ENCODE data around the gene TEX30.
"Not testable (repeated sequence)": the region's sequence is repeated elsewhere in the genome, so short reads cannot be mapped to it uniquely, and the experiment has no call there.

TEX30 gene

DNA sequence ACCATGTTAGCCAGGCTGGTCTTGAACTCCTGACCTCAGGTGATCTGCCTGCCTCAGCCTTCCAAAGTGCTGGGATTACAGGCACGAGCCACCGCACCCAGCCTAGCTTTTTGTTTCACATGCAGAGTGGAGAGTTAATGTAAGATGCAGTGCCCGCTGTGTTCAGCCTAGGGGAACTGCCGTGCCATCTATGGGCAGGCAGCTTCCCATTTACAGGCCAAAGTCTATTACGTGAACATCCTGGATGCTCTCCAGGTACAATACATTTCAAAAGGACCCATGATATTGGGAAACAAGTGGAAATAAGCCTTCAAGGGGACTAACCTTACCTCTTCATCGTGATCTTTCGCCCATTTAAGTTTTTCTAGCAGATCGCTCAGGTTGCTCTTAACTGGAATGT is 15.1 kb upstream of the TEX30 start:
- Histone ChIP-seq H3K27ac (ENCODE audit: low read depth, low read length) (no peak overlapping the region), H3K4me3 (ENCODE audit: insufficient read depth, low read length, poor library complexity, severe bottlenecking) (no peak overlapping the region), H3K9ac (ENCODE audit: low read length) (no peak overlapping the region), H2AFZ (ENCODE audit: low read depth, low read length, severe bottlenecking) (no peak overlapping the region), H3K4me2 (ENCODE audit: low read depth, low read length, poor library complexity, severe bottlenecking) (no peak overlapping the region), H3K9me3 (ENCODE audit: insufficient read depth, low read length) (no peaks in the 10 kb centered on the region), H3K9me2 (replicated peaks; ENCODE audit: insufficient read depth, low read length) (no peaks in the 10 kb centered on the region), H3K36me3 (ENCODE audit: low read length) (no peaks in the 10 kb centered on the region), H4K20me1 (ENCODE audit: low read depth, low read length) (no peaks in the 10 kb centered on the region), H3F3A (ENCODE audit: insufficient read depth) (no peaks in the 10 kb centered on the region), H3K79me2 (ENCODE audit: insufficient read depth, low read length) (no peaks in the 10 kb centered on the region), H3K27me3 (ENCODE audit: low read length) (no peaks in the 10 kb centered on the region)
- TF ChIP-seq CTCF (IDR thresholded peaks at IDR 0.05; ENCODE audit: insufficient read depth, low read length, poor library complexity, severe bottlenecking) (no peak), EZH2phosphoT487 (conservative IDR thresholded peaks at IDR 0.05; ENCODE audit: low read length) (no peak)

GRCh38 chr13:102784483-102784882 is 10.9 kb upstream of the TEX30 start:
- no peaks in the 10 kb centered on the region for H3K9me2 ChIP-seq (replicated peaks; ENCODE audit: insufficient read depth, low read length)
- no peaks in the 10 kb centered on the region for H3F3A ChIP-seq (ENCODE audit: insufficient read depth)
- H3K36me3 ChIP-seq (ENCODE audit: low read length): no peaks in the 10 kb centered on the region
- no peak overlapping the region for H3K27ac ChIP-seq (ENCODE audit: low read depth, low read length)
- no peaks in the 10 kb centered on the region for H4K20me1 ChIP-seq (ENCODE audit: low read depth, low read length)
- TF ChIP-seq CTCF (IDR thresholded peaks at IDR 0.05; ENCODE audit: insufficient read depth, low read length, poor library complexity, severe bottlenecking) (no peak), EZH2phosphoT487 (conservative IDR thresholded peaks at IDR 0.05; ENCODE audit: low read length) (no peak)
- no peaks in the 10 kb centered on the region for H3K79me2 ChIP-seq (ENCODE audit: insufficient read depth, low read length)
- no peaks in the 10 kb centered on the region for H3K27me3 ChIP-seq (ENCODE audit: low read length)
- no peak overlapping the region for H3K4me2 ChIP-seq (ENCODE audit: low read depth, low read length, poor library complexity, severe bottlenecking)
- H3K9ac ChIP-seq (ENCODE audit: low read length): no peak overlapping the region
- no peaks in the 10 kb centered on the region; the same call in 1 of the 2 replicates for H3K9me3 ChIP-seq (ENCODE audit: insufficient read depth, low read length)
- H3K4me3 ChIP-seq (ENCODE audit: insufficient read depth, low read length, poor library complexity, severe bottlenecking): no peak overlapping the region
- H2AFZ ChIP-seq (ENCODE audit: low read depth, low read length, severe bottlenecking): no peak overlapping the region

DNA sequence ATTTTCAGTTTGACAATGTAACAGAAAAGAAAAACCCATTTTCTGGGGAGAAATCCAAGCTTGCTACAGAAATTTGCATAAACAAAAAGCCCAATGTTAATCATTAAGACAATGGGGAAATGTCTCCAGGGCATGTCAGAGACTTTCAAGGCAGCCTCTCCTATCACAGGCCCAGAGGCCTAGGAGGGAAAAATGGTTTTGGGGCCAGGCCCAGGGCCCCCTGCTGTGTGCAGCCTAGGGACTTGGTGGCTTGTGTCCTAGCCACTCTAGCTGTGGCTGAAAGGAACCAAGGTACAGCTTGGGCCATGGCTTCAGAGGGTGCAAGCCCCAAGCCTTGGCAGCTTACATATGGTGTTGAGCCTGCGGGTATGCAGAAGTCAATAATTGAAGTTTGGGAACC is 8.0 kb upstream of the TEX30 start:
- Histone ChIP-seq H3K4me3 (ENCODE audit: insufficient read depth, low read length, poor library complexity, severe bottlenecking) (no peak overlapping the region), H3K36me3 (ENCODE audit: low read length) (no peaks in the 10 kb centered on the region), H2AFZ (ENCODE audit: low read depth, low read length, severe bottlenecking) (no peak overlapping the region), H3K27me3 (ENCODE audit: low read length) (no peaks in the 10 kb centered on the region), H3K9me2 (replicated peaks; ENCODE audit: insufficient read depth, low read length) (no peaks in the 10 kb centered on the region), H3K9ac (ENCODE audit: low read length) (no peak overlapping the region), H3K9me3 (ENCODE audit: insufficient read depth, low read length) (no peaks in the 10 kb centered on the region; the same call in 1 of the 2 replicates), H4K20me1 (ENCODE audit: low read depth, low read length) (no peaks in the 10 kb centered on the region), H3F3A (ENCODE audit: insufficient read depth) (no peaks in the 10 kb centered on the region), H3K4me2 (ENCODE audit: low read depth, low read length, poor library complexity, severe bottlenecking) (no peak overlapping the region), H3K27ac (ENCODE audit: low read depth, low read length) (no peak overlapping the region), H3K79me2 (ENCODE audit: insufficient read depth, low read length) (no peaks in the 10 kb centered on the region)
- no peak for TF ChIP-seq CTCF (IDR thresholded peaks at IDR 0.05; ENCODE audit: insufficient read depth, low read length, poor library complexity, severe bottlenecking)
- no peak for TF ChIP-seq EZH2phosphoT487 (conservative IDR thresholded peaks at IDR 0.05; ENCODE audit: low read length)

- H3K79me2 ChIP-seq (ENCODE audit: insufficient read depth, low read length); H3K4me3 ChIP-seq (ENCODE audit: insufficient read depth, low read length, poor library complexity, severe bottlenecking); H3K27ac ChIP-seq (ENCODE audit: low read depth, low read length); H3F3A ChIP-seq (ENCODE audit: insufficient read depth); H3K4me2 ChIP-seq (ENCODE audit: low read depth, low read length, poor library complexity, severe bottlenecking); H3K9me3 ChIP-seq (ENCODE audit: insufficient read depth, low read length); H2AFZ ChIP-seq (ENCODE audit: low read depth, low read length, severe bottlenecking); H3K27me3 ChIP-seq (ENCODE audit: low read length); H3K36me3 ChIP-seq (ENCODE audit: low read length); H3K9ac ChIP-seq (ENCODE audit: low read length); H3K9me2 ChIP-seq (replicated peaks; ENCODE audit: insufficient read depth, low read length); H4K20me1 ChIP-seq (ENCODE audit: low read depth, low read length): not testable (repeated sequence)
Observed at GRCh38 chr13:102780656-102781055, 7.1 kb upstream of the TEX30 start.

Data from SU-DHL-6 (cell line).